ENCODE measurements around the gene SLC25A31.

Gene SLC25A31

DNA sequence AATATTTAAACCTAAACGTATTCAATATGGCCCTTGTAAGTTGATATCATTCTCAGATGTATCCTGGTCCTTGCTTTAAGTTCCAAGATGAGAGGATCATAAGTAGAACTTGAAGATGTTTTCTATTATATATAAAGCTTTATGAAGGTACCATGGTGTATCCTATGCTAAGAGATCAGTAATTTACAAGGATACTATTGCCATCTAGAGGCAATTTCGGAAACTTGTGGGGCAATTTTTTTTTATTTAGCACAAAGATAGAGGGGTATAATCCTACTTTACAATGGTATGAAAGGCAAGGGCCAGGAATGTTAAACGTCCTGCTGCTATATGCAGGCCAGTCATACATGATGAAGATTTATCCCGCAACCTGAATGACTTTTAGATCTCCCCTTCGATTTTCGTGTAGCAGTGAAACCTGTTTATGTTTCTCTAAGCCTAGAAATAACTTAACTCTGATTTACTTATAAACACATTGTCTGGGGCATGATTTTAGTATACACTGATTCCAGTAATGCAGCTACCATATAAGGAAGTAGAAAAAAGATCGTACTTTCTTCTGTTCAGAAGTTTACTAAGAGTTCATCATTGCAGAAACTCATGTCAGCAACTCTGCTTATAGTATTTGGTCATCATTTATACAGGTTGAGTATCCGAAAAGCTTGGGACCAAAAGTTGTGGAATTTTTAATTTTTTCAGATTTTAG lies 2.6 kb downstream of the SLC25A31 start:
- Histone ChIP-seq H3K9ac (ENCODE audit: low read length) (no peak overlapping the region), H3K4ac (ENCODE audit: low read depth, low read length) (no peak overlapping the region), H3K14ac (ENCODE audit: low read length) (no peak overlapping the region), H3K27me3 (ENCODE audit: insufficient read depth, low read length) (no peaks in the 10 kb centered on the region), H2BK12ac (ENCODE audit: low read length) (no peak overlapping the region), H3K79me1 (ENCODE audit: low read length) (no peaks in the 10 kb centered on the region), H2BK5ac (ENCODE audit: low read depth, low read length, poor library complexity) (no peak overlapping the region), H4K8ac (ENCODE audit: low read depth, low read length) (no peak overlapping the region), H4K12ac (ENCODE audit: low read depth, low read length) (no peak overlapping the region), H2AFZ (ENCODE audit: insufficient read depth, low read length, poor library complexity) (no peak overlapping the region), H3K23ac (ENCODE audit: low read length) (no peak overlapping the region), H3K4me2 (ENCODE audit: low read length) (no peak overlapping the region), H3K9me3 (ENCODE audit: insufficient read depth, low read depth, low read length) (no peaks in the 10 kb centered on the region), H3K79me2 (ENCODE audit: control insufficient read depth, insufficient read depth, low read length, poor library complexity) (no peaks in the 10 kb centered on the region), H3K36me3 (ENCODE audit: control insufficient read depth in 1 of 2, insufficient read depth in 2 of 2, low read length in 2 of 2) (no peaks in the 10 kb centered on the region), H2AK5ac (ENCODE audit: low read length) (no peak overlapping the region), H3K27ac (ENCODE audit: low read depth, low read length) (no peak overlapping the region), H3K4me3 (ENCODE audit: low read depth, low read length) (no peak overlapping the region), H3K18ac (ENCODE audit: low read length) (no peak overlapping the region), H2BK120ac (ENCODE audit: insufficient read depth, low read length, poor library complexity) (no peak overlapping the region), H3K4me1 (ENCODE audit: control insufficient read depth in 1 of 2, insufficient read depth in 2 of 2, low read length in 2 of 2) (no peaks in the 10 kb centered on the region), H4K91ac (ENCODE audit: low read depth, low read length) (no peak overlapping the region)
- WGBS (ENCODE audit: extremely low coverage, insufficient coverage, insufficient read length): no CpG with 5 or more reads among the region's 8 CpGs
- DNase-seq: peak; percentile 11 to 84

- H3K14ac ChIP-seq (ENCODE audit: low read length): no peak overlapping the region
- H2BK5ac ChIP-seq (ENCODE audit: low read depth, low read length, poor library complexity): no peak overlapping the region
- DNase-seq: no peak
- H3K9ac ChIP-seq (ENCODE audit: low read length): no peak overlapping the region
- no peaks in the 10 kb centered on the region for H3K79me2 ChIP-seq (ENCODE audit: control insufficient read depth, insufficient read depth, low read length, poor library complexity)
- no peak overlapping the region for H2BK12ac ChIP-seq (ENCODE audit: low read length)
- no peak overlapping the region for H3K4me3 ChIP-seq (ENCODE audit: low read depth, low read length)
- H3K79me1 ChIP-seq (ENCODE audit: low read length): no peaks in the 10 kb centered on the region
- no peak overlapping the region for H3K27ac ChIP-seq (ENCODE audit: low read depth, low read length)
- no peak overlapping the region for H3K23ac ChIP-seq (ENCODE audit: low read length)
- H3K27me3 ChIP-seq (ENCODE audit: insufficient read depth, low read length): no peaks in the 10 kb centered on the region
- H3K36me3 ChIP-seq (ENCODE audit: control insufficient read depth in 1 of 2, insufficient read depth in 2 of 2, low read length in 2 of 2): no peaks in the 10 kb centered on the region
- H3K9me3 ChIP-seq (ENCODE audit: insufficient read depth, low read depth, low read length): no peaks in the 10 kb centered on the region
- no peak overlapping the region for H3K4me2 ChIP-seq (ENCODE audit: low read length)
- no peak overlapping the region for H3K4ac ChIP-seq (ENCODE audit: low read depth, low read length)
- no peak overlapping the region for H2BK120ac ChIP-seq (ENCODE audit: insufficient read depth, low read length, poor library complexity)
- H2AFZ ChIP-seq (ENCODE audit: insufficient read depth, low read length, poor library complexity): no peak overlapping the region
- no CpG with 5 or more reads among the region's 2 CpGs for WGBS (ENCODE audit: extremely low coverage, insufficient coverage, insufficient read length)
- H4K91ac ChIP-seq (ENCODE audit: low read depth, low read length): no peak overlapping the region
- H4K8ac ChIP-seq (ENCODE audit: low read depth, low read length): no peak overlapping the region
- H3K4me1 ChIP-seq (ENCODE audit: control insufficient read depth in 1 of 2, insufficient read depth in 2 of 2, low read length in 2 of 2): no peaks in the 10 kb centered on the region
- no peak overlapping the region for H2AK5ac ChIP-seq (ENCODE audit: low read length)
- no peak overlapping the region for H4K12ac ChIP-seq (ENCODE audit: low read depth, low read length)
- no peak overlapping the region for H3K18ac ChIP-seq (ENCODE audit: low read length)
Observed at GRCh38 chr4:127734976-127735375, 4.8 kb downstream of the SLC25A31 start.

- H4K12ac ChIP-seq (ENCODE audit: low read depth, low read length): no peak overlapping the region
- no peak overlapping the region for H2BK120ac ChIP-seq (ENCODE audit: insufficient read depth, low read length, poor library complexity)
- H4K91ac ChIP-seq (ENCODE audit: low read depth, low read length): no peak overlapping the region
- no peak overlapping the region for H4K8ac ChIP-seq (ENCODE audit: low read depth, low read length)
- H3K18ac ChIP-seq (ENCODE audit: low read length): no peak overlapping the region
- H3K23ac ChIP-seq (ENCODE audit: low read length): no peak overlapping the region
- H3K14ac ChIP-seq (ENCODE audit: low read length): no peak overlapping the region
- no CpG with 5 or more reads among the region's 4 CpGs for WGBS (ENCODE audit: extremely low coverage, insufficient coverage, insufficient read length)
- no peak overlapping the region for H2AK5ac ChIP-seq (ENCODE audit: low read length)
- H3K36me3 ChIP-seq (ENCODE audit: control insufficient read depth in 1 of 2, insufficient read depth in 2 of 2, low read length in 2 of 2): no peaks in the 10 kb centered on the region
- no peak overlapping the region for H3K27ac ChIP-seq (ENCODE audit: low read depth, low read length)
- no peak overlapping the region for H2AFZ ChIP-seq (ENCODE audit: insufficient read depth, low read length, poor library complexity)
- no peaks in the 10 kb centered on the region for H3K4me1 ChIP-seq (ENCODE audit: control insufficient read depth in 1 of 2, insufficient read depth in 2 of 2, low read length in 2 of 2)
- no peak overlapping the region for H3K4ac ChIP-seq (ENCODE audit: low read depth, low read length)
- no peak overlapping the region for H3K4me2 ChIP-seq (ENCODE audit: low read length)
- no peaks in the 10 kb centered on the region for H3K27me3 ChIP-seq (ENCODE audit: insufficient read depth, low read length)
- H3K9me3 ChIP-seq (ENCODE audit: insufficient read depth, low read depth, low read length): peaks cover 4% of the 10 kb centered on the region
- H3K79me1 ChIP-seq (ENCODE audit: low read length): no peaks in the 10 kb centered on the region
- H3K79me2 ChIP-seq (ENCODE audit: control insufficient read depth, insufficient read depth, low read length, poor library complexity): no peaks in the 10 kb centered on the region
- H2BK5ac ChIP-seq (ENCODE audit: low read depth, low read length, poor library complexity): no peak overlapping the region
- no peak for DNase-seq
- no peak overlapping the region for H3K4me3 ChIP-seq (ENCODE audit: low read depth, low read length)
- H3K9ac ChIP-seq (ENCODE audit: low read length): no peak overlapping the region
- H2BK12ac ChIP-seq (ENCODE audit: low read length): no peak overlapping the region
Observed at GRCh38 chr4:127737295-127737694, 7.1 kb downstream of the SLC25A31 start.

DNA sequence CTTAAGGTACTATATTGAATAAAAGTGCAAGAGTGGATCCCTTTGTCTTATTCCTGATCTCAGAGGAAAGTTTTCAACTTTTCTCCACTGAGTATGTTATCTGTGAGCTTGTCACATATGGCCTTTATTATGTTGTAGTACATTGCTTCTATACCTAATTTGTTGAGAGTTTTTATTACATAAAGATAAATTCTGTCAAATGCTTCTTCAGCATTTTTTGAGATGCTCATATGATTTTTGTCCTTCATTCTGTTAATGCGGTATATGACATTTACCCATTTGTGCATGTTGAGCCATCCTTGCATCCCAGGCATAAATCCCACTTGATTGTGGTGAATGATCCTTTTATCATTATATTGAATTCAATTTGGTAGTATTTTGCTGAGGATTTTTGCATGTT lies 11.0 kb downstream of the SLC25A31 start:
- Histone ChIP-seq H3K36me3 (ENCODE audit: control insufficient read depth in 1 of 2, insufficient read depth in 2 of 2, low read length in 2 of 2) (no peaks in the 10 kb centered on the region), H3K4me1 (ENCODE audit: control insufficient read depth in 1 of 2, insufficient read depth in 2 of 2, low read length in 2 of 2) (no peaks in the 10 kb centered on the region), H2BK120ac (ENCODE audit: insufficient read depth, low read length, poor library complexity) (no peak overlapping the region), H3K4ac (ENCODE audit: low read depth, low read length) (no peak overlapping the region), H4K8ac (ENCODE audit: low read depth, low read length) (no peak overlapping the region), H3K18ac (ENCODE audit: low read length) (no peak overlapping the region), H3K4me3 (ENCODE audit: low read depth, low read length) (no peak overlapping the region), H3K27me3 (ENCODE audit: insufficient read depth, low read length) (no peaks in the 10 kb centered on the region), H4K91ac (ENCODE audit: low read depth, low read length) (no peak overlapping the region), H3K4me2 (ENCODE audit: low read length) (no peak overlapping the region), H3K23ac (ENCODE audit: low read length) (no peak overlapping the region), H2BK12ac (ENCODE audit: low read length) (no peak overlapping the region), H3K9ac (ENCODE audit: low read length) (no peak overlapping the region), H3K79me2 (ENCODE audit: control insufficient read depth, insufficient read depth, low read length, poor library complexity) (no peaks in the 10 kb centered on the region), H2AFZ (ENCODE audit: insufficient read depth, low read length, poor library complexity) (no peak overlapping the region), H4K12ac (ENCODE audit: low read depth, low read length) (no peak overlapping the region), H3K9me3 (ENCODE audit: insufficient read depth, low read depth, low read length) (peaks cover 4% of the 10 kb centered on the region), H3K79me1 (ENCODE audit: low read length) (no peaks in the 10 kb centered on the region), H2AK5ac (ENCODE audit: low read length) (no peak overlapping the region), H2BK5ac (ENCODE audit: low read depth, low read length, poor library complexity) (no peak overlapping the region), H3K14ac (ENCODE audit: low read length) (no peak overlapping the region), H3K27ac (ENCODE audit: low read depth, low read length) (no peak overlapping the region)
- no peak for DNase-seq
- no CpG with 5 or more reads among the region's 1 CpG for WGBS (ENCODE audit: extremely low coverage, insufficient coverage, insufficient read length)

Data from trophoblast cell (in vitro differentiated cells and primary cell).